ENCODE data around the gene ZMYND10. TPM values are rescaled to one million over a fixed set of nuclear protein-coding genes. Genes with fewer than 3 reads are reported as not detected.

The ZMYND10 gene
- total RNA-seq, 1 experiment from 2014 or later = 1.4 TPM

- H3K9me3 Mint-ChIP-seq = no peaks in the 10 kb centered on the region
- Histone ChIP-seq H4K5ac (ENCODE audit: insufficient read length, low read depth, low read length) (no peak overlapping the region), H3K27ac (ENCODE audit: insufficient read length, low read depth, low read length) (no peak overlapping the region), H3K4ac (ENCODE audit: low read depth, low read length) (no peak overlapping the region), H3K9me3 (ENCODE audit: control insufficient read depth, low read depth, low read length) (no peaks in the 10 kb centered on the region), H2BK15ac (ENCODE audit: low read depth, low read length) (no peak overlapping the region), H3K79me1 (ENCODE audit: insufficient read depth, low read depth, low read length, poor library complexity, severe bottlenecking) (no peaks in the 10 kb centered on the region), H3K9ac (ENCODE audit: extremely low read depth, insufficient read length, low read length) (no peak overlapping the region), H3T11ph (ENCODE audit: low read length) (no peak overlapping the region), H3K18ac (ENCODE audit: insufficient read length, low read depth, low read length) (no peak overlapping the region), H4K91ac (ENCODE audit: insufficient read length, low read depth, low read length) (no peak overlapping the region), H3K79me2 (ENCODE audit: insufficient read depth, low read length) (no peaks in the 10 kb centered on the region), H3K23ac (ENCODE audit: insufficient read length, low read depth, low read length) (no peak overlapping the region), H3K27me3 (ENCODE audit: insufficient read depth, low read length) (no peaks in the 10 kb centered on the region), H3K4me2 (ENCODE audit: insufficient read depth, insufficient read length, low read length) (no peak overlapping the region), H3K4me1 (ENCODE audit: insufficient read depth, low read length) (no peaks in the 10 kb centered on the region), H3K23me2 (ENCODE audit: insufficient read length, low read depth, low read length, poor library complexity, severe bottlenecking) (peaks cover 10% of the 10 kb centered on the region), H2AFZ (ENCODE audit: low read length) (no peak overlapping the region), H2BK12ac (ENCODE audit: insufficient read length, low read depth, low read length) (no peak overlapping the region), H2AK5ac (ENCODE audit: insufficient read length, low read length) (no peak overlapping the region), H2BK5ac (ENCODE audit: insufficient read length, low read length) (no peak overlapping the region), H2BK120ac (ENCODE audit: low read depth, low read length, poor library complexity, severe bottlenecking) (no peak overlapping the region), H3K14ac (ENCODE audit: insufficient read depth, low read length) (no peak overlapping the region; the same call in 1 of the 2 replicates), H2BK20ac (ENCODE audit: low read depth, low read length, poor library complexity, severe bottlenecking) (no peak overlapping the region), H4K20me1 (ENCODE audit: control insufficient read depth, insufficient read depth, insufficient read length) (no peaks in the 10 kb centered on the region), H3K56ac (ENCODE audit: insufficient read length, low read depth, low read length) (no peak overlapping the region), H4K8ac (replicated peaks; ENCODE audit: insufficient read length, low read depth, low read length) (no peak overlapping the region)
- peaks cover 5% of the 10 kb centered on the region for H3K27me3 Mint-ChIP-seq (ENCODE audit: low read depth)
- no CpG with 5 or more reads among the region's 9 CpGs for WGBS (ENCODE audit: extremely low coverage, insufficient read length, low lambda C conversion rate)
- H3K27ac Mint-ChIP-seq = no peak overlapping the region; a peak in 1 of 7 replicates
- TF ChIP-seq, protein P1, sequence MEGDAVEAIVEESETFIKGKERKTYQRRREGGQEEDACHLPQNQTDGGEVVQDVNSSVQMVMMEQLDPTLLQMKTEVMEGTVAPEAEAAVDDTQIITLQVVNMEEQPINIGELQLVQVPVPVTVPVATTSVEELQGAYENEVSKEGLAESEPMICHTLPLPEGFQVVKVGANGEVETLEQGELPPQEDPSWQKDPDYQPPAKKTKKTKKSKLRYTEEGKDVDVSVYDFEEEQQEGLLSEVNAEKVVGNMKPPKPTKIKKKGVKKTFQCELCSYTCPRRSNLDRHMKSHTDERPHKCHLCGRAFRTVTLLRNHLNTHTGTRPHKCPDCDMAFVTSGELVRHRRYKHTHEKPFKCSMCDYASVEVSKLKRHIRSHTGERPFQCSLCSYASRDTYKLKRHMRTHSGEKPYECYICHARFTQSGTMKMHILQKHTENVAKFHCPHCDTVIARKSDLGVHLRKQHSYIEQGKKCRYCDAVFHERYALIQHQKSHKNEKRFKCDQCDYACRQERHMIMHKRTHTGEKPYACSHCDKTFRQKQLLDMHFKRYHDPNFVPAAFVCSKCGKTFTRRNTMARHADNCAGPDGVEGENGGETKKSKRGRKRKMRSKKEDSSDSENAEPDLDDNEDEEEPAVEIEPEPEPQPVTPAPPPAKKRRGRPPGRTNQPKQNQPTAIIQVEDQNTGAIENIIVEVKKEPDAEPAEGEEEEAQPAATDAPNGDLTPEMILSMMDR (conservative IDR thresholded peaks at IDR 0.05) = no peak
- peaks cover 19 to 39% of the 10 kb centered on the region in 2 experiments for H3K4me1 Mint-ChIP-seq
- H3K4me3 Mint-ChIP-seq = no peak overlapping the region
- DNase-seq = no peak
- no peaks in the 10 kb centered on the region for H3K36me3 Mint-ChIP-seq (ENCODE audit: insufficient read depth in 1 of 3, low read depth in 3 of 3)
Observed at GRCh38 chr3:50369012-50369670, 23.6 kb upstream of the ZMYND10 start.
